Body of pancreas (tissue), 4 donors: Measurements from ENCODE around the gene CNTN2.

Experiments
- CTCF ChIP-seq, 7 experiments: fragments of 450-650 bp in 4 of 7; fragments of 200-600 bp in 3 of 7; sonication (generic) in 3 of 7; IDR thresholded peaks; one replicate each; pipeline ENCODE4 v1.5.1; 2016 to 2019; ENCODE audit warnings: antibody characterized with exemption in 7 of 7
- POLR2A ChIP-seq, 3 donors: fragments of 450-650 bp; IDR thresholded peaks; one replicate each; pipeline ENCODE4 v1.6.1; 2016; ENCODE audit warnings: antibody characterized with exemption in 3 of 3, mild to moderate bottlenecking in 2 of 3

DNA sequence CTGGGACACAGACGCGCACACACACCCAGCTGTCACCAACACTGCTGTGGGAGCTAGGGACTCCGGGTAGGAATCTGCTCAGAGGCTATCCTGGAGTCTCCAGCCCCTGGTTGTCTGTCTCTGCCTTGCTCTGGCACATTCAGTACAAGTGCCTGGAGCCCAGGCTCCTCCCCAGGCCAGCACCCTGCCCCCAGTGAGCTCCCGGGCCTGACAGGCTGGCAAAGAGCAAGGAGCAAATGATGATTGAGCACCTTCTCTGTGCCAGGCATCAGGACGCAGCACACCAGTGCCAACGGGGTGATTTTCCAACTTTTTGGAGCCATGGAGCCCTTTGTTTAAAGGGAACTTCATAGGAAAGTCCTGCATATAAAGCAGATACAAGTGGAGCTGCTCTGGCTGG is 6.5 kb downstream of the CNTN2 start:
- TF ChIP-seq CTCF (IDR thresholded peaks at IDR 0.05) (no peak), POLR2A (IDR thresholded peaks at IDR 0.05) (no peak)
